ENCODE measurements around the gene SLC38A3.

DNA sequence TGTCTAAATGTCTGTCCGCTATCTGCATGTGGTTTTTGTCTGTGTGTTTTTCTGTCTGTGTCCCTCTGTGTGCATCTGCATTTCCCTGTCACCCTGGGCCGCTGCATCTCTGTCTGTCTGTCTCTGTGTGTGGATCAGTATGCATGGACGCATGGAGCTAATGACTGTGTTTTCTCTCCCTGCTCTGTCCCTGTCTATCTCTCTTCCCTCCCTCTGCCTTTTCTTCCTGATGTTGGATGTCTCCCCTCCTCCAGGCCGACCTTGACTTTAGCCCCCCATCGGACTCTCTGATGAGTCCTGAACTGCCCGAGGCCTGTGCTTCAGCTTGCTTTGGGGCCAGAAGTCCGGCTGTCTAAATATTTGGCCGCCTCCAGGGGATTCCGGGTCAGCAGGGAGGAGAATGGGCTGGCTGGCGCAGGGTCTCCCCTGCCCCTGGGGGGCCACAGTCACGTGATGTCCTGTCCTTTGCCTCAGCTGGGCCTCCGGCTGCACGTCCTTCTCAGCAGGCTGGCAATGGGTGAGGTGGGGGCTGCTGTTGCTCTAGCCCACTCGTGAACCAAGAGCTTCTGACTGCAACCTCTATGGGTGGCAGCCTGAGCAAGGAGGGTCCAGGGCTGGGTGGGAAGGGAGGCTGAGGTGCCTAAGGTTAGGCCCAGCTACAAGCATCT, 3.7 kb downstream of the SLC38A3 start:
- TF ChIP-seq CTCF (IDR thresholded peaks at IDR 0.05): no peak
- no peak for TF ChIP-seq POLR2A (IDR thresholded peaks at IDR 0.05)

All from esophagus squamous epithelium (tissue), 4 donors.